CD14-positive monocyte (primary cell): Measurements from ENCODE around the gene IGDCC3. TPM values are rescaled to one million over a fixed set of nuclear protein-coding genes. Genes with fewer than 3 reads are reported as not detected.

Experiments used
- DNase-seq, 3 donors: peaks; one replicate each; pipeline ENCODE4 v3.0.0-alpha.2; 2011 to 2022
- H2AFZ ChIP-seq: 2 replicates; pipeline ENCODE4 v1.6.0; 2012; ENCODE audit warnings: mild to moderate bottlenecking, low read depth, low read length, inconsistent platforms; ENCODE audit not compliant: insufficient read depth, poor library complexity, severe bottlenecking
- H3K27ac ChIP-seq, 2 donors: 1 replicate in 1 of 2; 2 replicates in 1 of 2; pipeline ENCODE4 v1.5.1; 2012 to 2013; ENCODE audit warnings: low read length in 2 of 2, control low read depth in 1 of 2, inconsistent platforms in 1 of 2, low read depth in 1 of 2, mild to moderate bottlenecking in 1 of 2
- H3K27me3 ChIP-seq, 2 donors: one replicate each; pipeline versions ENCODE4 v1.6.0 to v1.6.1; 2011 to 2013; ENCODE audit warnings: low read length in 2 of 2; ENCODE audit not compliant: control insufficient read depth in 2 of 2, insufficient read depth in 2 of 2
- H3K36me3 ChIP-seq, 2 donors: replicated peaks in 1 of 2; 1 replicate in 1 of 2; 2 replicates in 1 of 2; pipeline versions ENCODE4 v1.5.1 to v1.6.1; 2012 to 2013; ENCODE audit warnings: low read length in 2 of 2, control low read depth in 1 of 2, inconsistent platforms in 1 of 2, mild to moderate bottlenecking in 1 of 2; ENCODE audit not compliant: insufficient read depth in 2 of 2, control insufficient read depth in 1 of 2
- H3K4me1 ChIP-seq, 2 donors: 1 replicate in 1 of 2; 2 replicates in 1 of 2; pipeline versions ENCODE4 v1.5.1 to v1.6.1; 2012 to 2013; ENCODE audit warnings: low read length in 2 of 2, control low read depth in 1 of 2, inconsistent platforms in 1 of 2, mild to moderate bottlenecking in 1 of 2, moderate library complexity in 1 of 2; ENCODE audit not compliant: insufficient read depth in 2 of 2, control insufficient read depth in 1 of 2
- H3K4me2 ChIP-seq: replicated peaks from 2 replicates; pipeline ENCODE3; 2012; ENCODE audit warnings: low read length, moderate library complexity, mild to moderate bottlenecking; ENCODE audit not compliant: poor library complexity, severe bottlenecking; ENCODE audit errors: extremely low read depth
- H3K4me3 ChIP-seq, 3 experiments: fragments of 200-600 bp in 1 of 3; sonication (generic) in 1 of 3; replicated peaks in 1 of 3; 1 replicate in 2 of 3; 2 replicates in 1 of 3; pipeline ENCODE4 v1.5.1; 2011 to 2013; ENCODE audit warnings: low read length in 3 of 3, mild to moderate bottlenecking in 3 of 3, control low read depth in 2 of 3, low read depth in 2 of 3, inconsistent platforms in 1 of 3, moderate library complexity in 1 of 3
- H3K79me2 ChIP-seq: 2 replicates; pipeline ENCODE4 v1.6.0; 2012; ENCODE audit warnings: mild to moderate bottlenecking, control low read depth, inconsistent platforms, low read length, moderate library complexity; ENCODE audit not compliant: insufficient read depth
- H3K9ac ChIP-seq: 2 replicates; pipeline ENCODE4 v1.6.0; 2017; ENCODE audit warnings: low read length, mild to moderate bottlenecking; ENCODE audit not compliant: insufficient read depth, poor library complexity, severe bottlenecking
- H3K9me3 ChIP-seq, 2 donors: replicated peaks in 1 of 2; 1 replicate in 1 of 2; 2 replicates in 1 of 2; pipeline versions ENCODE4 v1.5.1 to v1.6.1; 2012 to 2013; ENCODE audit warnings: low read length in 2 of 2, control low read depth in 1 of 2; ENCODE audit not compliant: control insufficient read depth in 1 of 2, insufficient read depth in 1 of 2
- H4K20me1 ChIP-seq: 2 replicates; pipeline ENCODE4 v1.6.0; 2012; ENCODE audit warnings: mild to moderate bottlenecking, low read length, control low read depth, moderate library complexity; ENCODE audit not compliant: insufficient read depth
- H3K27ac Mint-ChIP-seq, 7 donors: one replicate each; pipeline ENCODE4 v1.8.0; 2020; ENCODE audit warnings: mild to moderate bottlenecking in 7 of 7, mixed read lengths in 7 of 7, moderate library complexity in 6 of 7, inconsistent platforms in 2 of 7
- H3K27me3 Mint-ChIP-seq, 3 donors: one replicate each; pipeline ENCODE4 v1.8.0; 2021 to 2022; ENCODE audit warnings: low read depth in 3 of 3, mild to moderate bottlenecking in 3 of 3, mixed read lengths in 3 of 3, moderate library complexity in 3 of 3, inconsistent platforms in 1 of 3
- H3K36me3 Mint-ChIP-seq, 2 donors: one replicate each; pipeline ENCODE4 v1.8.0; 2020; ENCODE audit warnings: mixed read lengths in 2 of 2, inconsistent platforms in 1 of 2, mild to moderate bottlenecking in 1 of 2
- H3K4me1 Mint-ChIP-seq: one replicate; pipeline ENCODE4 v1.8.0; 2020; ENCODE audit warnings: mild to moderate bottlenecking, mixed read lengths
- H3K4me3 Mint-ChIP-seq, 2 donors: one replicate each; pipeline ENCODE4 v1.8.0; 2020; ENCODE audit warnings: mild to moderate bottlenecking in 2 of 2, mixed read lengths in 2 of 2, moderate library complexity in 1 of 2
- H3K9me3 Mint-ChIP-seq, 7 donors: one replicate each; pipeline ENCODE4 v1.8.0; 2020 to 2022; ENCODE audit warnings: mixed read lengths in 7 of 7, mild to moderate bottlenecking in 6 of 7, moderate library complexity in 6 of 7, inconsistent platforms in 2 of 7
- WGBS: methylation state at CpG from one replicate; pipeline ENCODE4 v1.1.5; 2013; ENCODE audit warnings: missing lambda C conversion rate; ENCODE audit not compliant: insufficient coverage; 5-methylcytosine and 5-hydroxymethylcytosine counted together
- intact Hi-C, 2 donors: fragments of 100-400 bp; cut with micrococcal nuclease; formaldehyde crosslinking; loops; one replicate each; pipeline versions ENCODE4 v1.15.0 to v1.15.1; 2023
- polyA plus RNA-seq, 3 donors: library from polyadenylated mRNA; depleted of rRNA in 1 of 3; unstranded in 2 of 3; stranded (reverse) in 1 of 3; fragments of 300-500 nt in 2 of 3; fragments of >200 nt in 1 of 3; fragmentation: Illumina TruSeq in 2 of 3; gene quantifications; 1 replicate in 2 of 3; 2 replicates in 1 of 3; pipeline ENCODE4 v1.2.3, GENCODE V29; 2012 to 2021
- TF ChIP-seq, protein P1 (sequence below): fragments of 200-600 bp; IDR thresholded peaks from one replicate; pipeline ENCODE4 v1.8.0; 2022; ENCODE audit warnings: antibody characterized with exemption, mild to moderate bottlenecking

Gene IGDCC3
- polyA plus RNA-seq, 3 donors: not detected

DNA sequence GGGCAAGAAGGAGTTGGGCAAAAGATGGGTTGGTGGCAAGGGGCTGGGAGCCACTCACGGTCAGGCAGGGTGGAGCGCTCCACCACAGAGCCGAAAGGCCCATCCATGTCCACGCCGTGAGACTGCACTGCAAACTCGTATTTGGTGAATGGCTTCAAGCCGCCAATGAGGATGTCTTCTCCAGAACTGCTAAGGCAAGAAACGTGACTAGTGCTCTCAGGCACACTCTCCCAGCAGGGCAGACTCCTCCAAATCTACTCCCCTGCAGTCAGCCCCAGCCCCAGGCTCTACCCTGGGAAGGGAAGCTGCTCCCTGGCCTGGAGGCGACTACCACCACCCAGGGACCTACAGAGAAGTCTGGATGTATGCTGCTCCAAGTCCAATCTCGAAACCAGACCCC lies 11.4 kb upstream of the IGDCC3 start:
- WGBS: 93% methylated on average over 9 of the region's 10 CpGs
- intact Hi-C loops: no loop called here
- Mint-ChIP-seq H3K4me3 (no peak overlapping the region), H3K9me3 (peaks cover 0 to 2% (median 0%) of the 10 kb centered on the region in 7 donors), H3K36me3 (no peaks in the 10 kb centered on the region), H3K27ac (no peak overlapping the region), H3K4me1 (peaks cover 16% of the 10 kb centered on the region), H3K27me3 (peaks cover 17 to 35% (median 23%) of the 10 kb centered on the region in 3 donors)
- H4K20me1 ChIP-seq: no peaks in the 10 kb centered on the region
- H3K4me1 ChIP-seq: peaks cover 11 to 16% of the 10 kb centered on the region in 2 donors
- no peak overlapping the region for H3K9ac ChIP-seq
- DNase-seq: no peak
- TF ChIP-seq, protein P1, sequence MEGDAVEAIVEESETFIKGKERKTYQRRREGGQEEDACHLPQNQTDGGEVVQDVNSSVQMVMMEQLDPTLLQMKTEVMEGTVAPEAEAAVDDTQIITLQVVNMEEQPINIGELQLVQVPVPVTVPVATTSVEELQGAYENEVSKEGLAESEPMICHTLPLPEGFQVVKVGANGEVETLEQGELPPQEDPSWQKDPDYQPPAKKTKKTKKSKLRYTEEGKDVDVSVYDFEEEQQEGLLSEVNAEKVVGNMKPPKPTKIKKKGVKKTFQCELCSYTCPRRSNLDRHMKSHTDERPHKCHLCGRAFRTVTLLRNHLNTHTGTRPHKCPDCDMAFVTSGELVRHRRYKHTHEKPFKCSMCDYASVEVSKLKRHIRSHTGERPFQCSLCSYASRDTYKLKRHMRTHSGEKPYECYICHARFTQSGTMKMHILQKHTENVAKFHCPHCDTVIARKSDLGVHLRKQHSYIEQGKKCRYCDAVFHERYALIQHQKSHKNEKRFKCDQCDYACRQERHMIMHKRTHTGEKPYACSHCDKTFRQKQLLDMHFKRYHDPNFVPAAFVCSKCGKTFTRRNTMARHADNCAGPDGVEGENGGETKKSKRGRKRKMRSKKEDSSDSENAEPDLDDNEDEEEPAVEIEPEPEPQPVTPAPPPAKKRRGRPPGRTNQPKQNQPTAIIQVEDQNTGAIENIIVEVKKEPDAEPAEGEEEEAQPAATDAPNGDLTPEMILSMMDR: no peak
- no peak overlapping the region for H2AFZ ChIP-seq
- H3K27ac ChIP-seq: no peak overlapping the region
- H3K9me3 ChIP-seq: no peaks in the 10 kb centered on the region
- H3K4me3 ChIP-seq: no peak overlapping the region
- H3K79me2 ChIP-seq: no peaks in the 10 kb centered on the region
- H3K36me3 ChIP-seq: no peaks in the 10 kb centered on the region
- H3K4me2 ChIP-seq: no peak overlapping the region
- H3K27me3 ChIP-seq: peaks cover 0 to 20% of the 10 kb centered on the region in 2 donors

DNA sequence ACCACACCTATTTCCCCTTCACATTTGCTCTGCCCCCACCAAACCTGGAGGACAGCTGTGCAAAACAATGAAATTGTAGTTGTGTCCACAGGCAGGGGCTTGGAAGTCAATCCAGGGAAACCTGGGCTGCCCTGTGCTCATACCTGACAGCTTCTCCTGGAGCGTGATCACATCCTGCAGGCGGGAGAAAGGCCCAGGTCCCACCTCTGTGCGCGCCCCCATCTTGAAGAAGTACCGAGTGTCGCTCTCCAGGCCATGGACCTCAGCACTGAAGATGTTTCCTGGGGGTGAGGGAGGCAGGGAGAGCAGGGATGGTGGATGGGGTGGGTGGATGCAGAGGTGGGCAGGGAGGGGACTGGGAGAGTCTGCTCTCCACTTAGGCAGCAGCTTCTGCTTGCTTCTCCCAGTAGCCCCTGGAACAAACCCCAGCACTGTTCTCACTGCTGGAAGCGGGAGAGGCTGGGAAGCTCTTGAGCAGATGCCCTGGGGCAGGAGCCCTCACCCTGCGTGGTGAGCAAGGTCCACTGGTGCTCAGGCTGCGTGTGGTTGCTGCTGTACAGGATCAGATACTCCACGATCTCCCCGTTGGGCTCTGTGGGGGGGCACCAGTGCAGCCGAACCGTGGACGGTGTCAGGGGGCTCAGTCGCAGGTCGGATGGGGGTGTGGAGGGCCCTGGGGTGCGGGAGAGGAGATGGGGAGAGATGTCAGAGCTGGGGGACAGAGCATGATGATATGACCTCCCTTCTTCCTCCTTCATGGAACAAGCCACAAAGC lies 10.7 kb upstream of the IGDCC3 start:
- Histone ChIP-seq H4K20me1 (no peaks in the 10 kb centered on the region), H3K9ac (no peak overlapping the region), H3K27me3 (peaks cover 0 to 21% of the 10 kb centered on the region in 2 donors), H3K36me3 (no peaks in the 10 kb centered on the region), H3K27ac (no peak overlapping the region), H3K79me2 (no peaks in the 10 kb centered on the region), H2AFZ (no peak overlapping the region), H3K4me3 (no peak overlapping the region), H3K4me1 (peaks cover 11 to 16% of the 10 kb centered on the region in 2 donors), H3K9me3 (no peaks in the 10 kb centered on the region), H3K4me2 (no peak overlapping the region)
- Mint-ChIP-seq H3K4me1 (peaks cover 16% of the 10 kb centered on the region), H3K4me3 (no peak overlapping the region), H3K36me3 (no peaks in the 10 kb centered on the region), H3K27me3 (peaks cover 12 to 33% (median 20%) of the 10 kb centered on the region in 3 donors), H3K27ac (no peak overlapping the region), H3K9me3 (peaks cover 0 to 2% (median 0%) of the 10 kb centered on the region in 7 donors)
- intact Hi-C loops: no loop called here
- TF ChIP-seq, protein P1: no peak
- DNase-seq: no peak
- WGBS: 90% methylated on average over 11 of the region's 17 CpGs
